Upper lobe of left lung (tissue), 6 donors: ENCODE results near the gene AP3B2. TPM values are rescaled to one million over a fixed set of nuclear protein-coding genes. Genes with fewer than 3 reads are reported as not detected.

Experiments
- ATAC-seq, 2 donors: fragments of 200-7000 bp; cut with Tn5 transposase; one replicate each; pipeline ENCODE4 v1.9.1; 2022; ENCODE audit warnings: mild to moderate bottlenecking in 2 of 2, moderate library complexity in 2 of 2; ENCODE audit not compliant: low FRiP score in 2 of 2
- DNase-seq, 2 donors: peaks; one replicate each; pipeline ENCODE4 v3.0.0-alpha.2; 2019 to 2020
- H3K27ac ChIP-seq, 4 donors: fragments of 200-600 bp; sonication (generic); one replicate each; pipeline ENCODE4 v1.5.1; 2016 to 2019
- H3K27me3 ChIP-seq, 4 donors: fragments of 200-600 bp; sonication (generic); one replicate each; pipeline ENCODE4 v1.5.1; 2017 to 2019
- H3K36me3 ChIP-seq, 4 donors: fragments of 200-600 bp; sonication (generic); one replicate each; pipeline ENCODE4 v1.5.1; 2016 to 2019
- H3K4me1 ChIP-seq, 4 donors: fragments of 200-600 bp; sonication (generic); one replicate each; pipeline ENCODE4 v1.5.1; 2018 to 2019
- H3K4me3 ChIP-seq, 4 donors: fragments of 200-600 bp; sonication (generic); one replicate each; pipeline ENCODE4 v1.5.1; 2017 to 2019; ENCODE audit warnings: mild to moderate bottlenecking in 2 of 4, moderate library complexity in 1 of 4
- H3K9me3 ChIP-seq, 4 donors: fragments of 200-600 bp; sonication (generic); one replicate each; pipeline ENCODE4 v1.5.1; 2018 to 2019
- EP300 ChIP-seq, 4 donors: sonication (generic); formaldehyde crosslinking; IDR thresholded peaks; one replicate each; pipeline ENCODE4 v1.5.1; 2017; ENCODE audit warnings: antibody characterized with exemption in 4 of 4, control low read depth in 2 of 4
- POLR2A ChIP-seq, 4 donors: fragments of 450-650 bp; IDR thresholded peaks; one replicate each; pipeline ENCODE4 v1.5.1; 2016 to 2017; ENCODE audit warnings: antibody characterized with exemption in 4 of 4, mild to moderate bottlenecking in 2 of 4
- POLR2AphosphoS5 ChIP-seq, 2 donors: sonication (generic); formaldehyde crosslinking; IDR thresholded peaks; one replicate each; pipeline ENCODE4 v1.5.1; 2017; ENCODE audit warnings: antibody characterized with exemption in 2 of 2
- WGBS, 2 donors: methylation state at CpG; one replicate each; pipeline ENCODE4 v1.1.5; 2017 to 2018; 5-methylcytosine and 5-hydroxymethylcytosine counted together
- total RNA-seq, 6 donors: library from RNA; depleted of rRNA in 4 of 6; stranded (reverse); fragments of >200 nt in 4 of 6; gene quantifications; one replicate each; pipeline versions ENCODE4 v1.1.0 to v1.2.1, GENCODE V29; 2016 to 2021
- TF ChIP-seq, protein P1 (sequence below), 6 experiments: fragments of 450-650 bp in 4 of 6; fragments of 200-600 bp in 2 of 6; sonication (generic) in 2 of 6; IDR thresholded peaks; one replicate each; pipeline ENCODE4 v1.5.1; 2016 to 2019; ENCODE audit warnings: antibody characterized with exemption in 6 of 6
- donor health status: DM: no; HTN: no; CAD: no; lungs with moderate emphysema.
- donor health status: DM: no; HTN: yes; CAD: no; lungs with severe emphysema.

Gene AP3B2
- total RNA-seq, 6 donors from 2014 or later, result 0.39 to 25.1 (median 3.8) TPM

- WGBS, 2 donors, result 59 to 60% methylated on average over 6 to 7 of the region's 7 CpGs
- TF ChIP-seq EP300 (IDR thresholded peaks at IDR 0.05) (no peak), POLR2AphosphoS5 (IDR thresholded peaks at IDR 0.05) (no peak), POLR2A (IDR thresholded peaks at IDR 0.05) (no peak)
- TF ChIP-seq, protein P1, sequence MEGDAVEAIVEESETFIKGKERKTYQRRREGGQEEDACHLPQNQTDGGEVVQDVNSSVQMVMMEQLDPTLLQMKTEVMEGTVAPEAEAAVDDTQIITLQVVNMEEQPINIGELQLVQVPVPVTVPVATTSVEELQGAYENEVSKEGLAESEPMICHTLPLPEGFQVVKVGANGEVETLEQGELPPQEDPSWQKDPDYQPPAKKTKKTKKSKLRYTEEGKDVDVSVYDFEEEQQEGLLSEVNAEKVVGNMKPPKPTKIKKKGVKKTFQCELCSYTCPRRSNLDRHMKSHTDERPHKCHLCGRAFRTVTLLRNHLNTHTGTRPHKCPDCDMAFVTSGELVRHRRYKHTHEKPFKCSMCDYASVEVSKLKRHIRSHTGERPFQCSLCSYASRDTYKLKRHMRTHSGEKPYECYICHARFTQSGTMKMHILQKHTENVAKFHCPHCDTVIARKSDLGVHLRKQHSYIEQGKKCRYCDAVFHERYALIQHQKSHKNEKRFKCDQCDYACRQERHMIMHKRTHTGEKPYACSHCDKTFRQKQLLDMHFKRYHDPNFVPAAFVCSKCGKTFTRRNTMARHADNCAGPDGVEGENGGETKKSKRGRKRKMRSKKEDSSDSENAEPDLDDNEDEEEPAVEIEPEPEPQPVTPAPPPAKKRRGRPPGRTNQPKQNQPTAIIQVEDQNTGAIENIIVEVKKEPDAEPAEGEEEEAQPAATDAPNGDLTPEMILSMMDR (IDR thresholded peaks at IDR 0.05), result no peak
- DNase-seq (no peak), ATAC-seq (no peak)
- Histone ChIP-seq H3K27me3 (no peaks in the 10 kb centered on the region), H3K9me3 (no peaks in the 10 kb centered on the region), H3K4me1 (no peaks in the 10 kb centered on the region), H3K36me3 (no peaks in the 10 kb centered on the region), H3K27ac (no peak overlapping the region), H3K4me3 (no peak overlapping the region)
Observed at GRCh38 chr15:82656641-82657266, 52.9 kb downstream of the AP3B2 start.

GRCh38 chr15:82655606-82656005 is 54.1 kb downstream of the AP3B2 start:
- Histone ChIP-seq H3K27me3 (no peaks in the 10 kb centered on the region), H3K27ac (no peak overlapping the region), H3K4me3 (no peak overlapping the region), H3K36me3 (no peaks in the 10 kb centered on the region), H3K9me3 (no peaks in the 10 kb centered on the region), H3K4me1 (no peaks in the 10 kb centered on the region)
- ATAC-seq (no peak), DNase-seq (no peak)
- TF ChIP-seq, protein P1 (IDR thresholded peaks at IDR 0.05), result no peak
- TF ChIP-seq POLR2AphosphoS5 (IDR thresholded peaks at IDR 0.05) (no peak), POLR2A (IDR thresholded peaks at IDR 0.05) (no peak), EP300 (IDR thresholded peaks at IDR 0.05) (no peak)
- WGBS, 2 donors, result 60 to 80% methylated on average over 1 to 3 of the region's 3 CpGs

GRCh38 chr15:82653483-82654168 is 56.0 kb downstream of the AP3B2 start:
- H3K9me3 ChIP-seq, result no peaks in the 10 kb centered on the region
- H3K27me3 ChIP-seq, result peaks cover 0 to under 1% (median 0%) of the 10 kb centered on the region in 4 donors
- 57 to 68% methylated on average over 3 of the region's 3 CpGs for WGBS, 2 donors
- H3K4me3 ChIP-seq, result no peak overlapping the region
- TF ChIP-seq POLR2AphosphoS5 (IDR thresholded peaks at IDR 0.05) (no peak), POLR2A (IDR thresholded peaks at IDR 0.05) (no peak), EP300 (IDR thresholded peaks at IDR 0.05) (no peak)
- TF ChIP-seq, protein P1 (IDR thresholded peaks at IDR 0.05), result no peak
- H3K27ac ChIP-seq, result no peak overlapping the region
- H3K36me3 ChIP-seq, result no peaks in the 10 kb centered on the region
- DNase-seq (no peak), ATAC-seq (no peak)
- H3K4me1 ChIP-seq, result no peaks in the 10 kb centered on the region

GRCh38 chr15:82651708-82652107 is 58.0 kb downstream of the AP3B2 start:
- no peak for DNase-seq
- no peak overlapping the region for H3K27ac ChIP-seq
- H3K36me3 ChIP-seq, result no peaks in the 10 kb centered on the region
- peaks cover 0 to 20% (median 12%) of the 10 kb centered on the region in 4 donors for H3K27me3 ChIP-seq
- no peak for ATAC-seq
- peaks cover 12 to 19% (median 16%) of the 10 kb centered on the region in 4 donors for H3K4me1 ChIP-seq
- H3K4me3 ChIP-seq, result no peak overlapping the region
- H3K9me3 ChIP-seq, result peaks cover 0 to 5% (median 0%) of the 10 kb centered on the region in 4 donors
- WGBS, 2 donors, result 85 to 92% methylated on average over 2 of the region's 2 CpGs
- TF ChIP-seq POLR2A (IDR thresholded peaks at IDR 0.05), result no peak
- TF ChIP-seq, protein P1 (IDR thresholded peaks at IDR 0.05), result no peak
- no peak for TF ChIP-seq POLR2AphosphoS5 (IDR thresholded peaks at IDR 0.05)
- TF ChIP-seq EP300 (IDR thresholded peaks at IDR 0.05), result no peak
